Medulla oblongata (tissue), 1 donor: ENCODE measurements around the gene CBR1.

Experiments used
- DNase-seq: peaks from one replicate; pipeline ENCODE4 v3.0.0-alpha.2; 2015; ENCODE audit errors: extremely low spot score

The CBR1 gene

GRCh38 chr21:36069713-36070583, at the start of gene CBR1:
Gene CBR1 (plus strand): TSS chr21:36070024. CDS start chr21:36070116, 92 bp downstream.
- peak; percentile 96 for DNase-seq

- no peak for DNase-seq
Measured at GRCh38 chr21:36021251-36021837, 48.5 kb upstream of the CBR1 start.

GRCh38 chr21:36022427-36023091, 47.3 kb upstream of the CBR1 start:
- no peak for DNase-seq

GRCh38 chr21:36023092-36023480, 46.7 kb upstream of the CBR1 start:
- no peak for DNase-seq

GRCh38 chr21:36024782-36025181, 45.0 kb upstream of the CBR1 start:
- no peak for DNase-seq

- no peak for DNase-seq
Measured at GRCh38 chr21:36027347-36027746, 42.5 kb upstream of the CBR1 start.

- peak; percentile 87 for DNase-seq
Measured at GRCh38 chr21:36028127-36029069, 41.4 kb upstream of the CBR1 start.

- no peak for DNase-seq
Measured at GRCh38 chr21:36029309-36029708, 40.5 kb upstream of the CBR1 start.

GRCh38 chr21:36030581-36031189, 39.1 kb upstream of the CBR1 start:
- DNase-seq: no peak

- no peak for DNase-seq
Measured at GRCh38 chr21:36032647-36033406, 37.0 kb upstream of the CBR1 start.

- no peak for DNase-seq
Measured at GRCh38 chr21:36034211-36034913, 35.5 kb upstream of the CBR1 start.

GRCh38 chr21:36035381-36035791, 34.4 kb upstream of the CBR1 start:
- DNase-seq: no peak

- DNase-seq: no peak
Measured at GRCh38 chr21:36038701-36039497, 30.9 kb upstream of the CBR1 start.

GRCh38 chr21:36039861-36040260, 30.0 kb upstream of the CBR1 start:
- no peak for DNase-seq

- no peak for DNase-seq
Measured at GRCh38 chr21:36040389-36040788, 29.4 kb upstream of the CBR1 start.

GRCh38 chr21:36041910-36042309, 27.9 kb upstream of the CBR1 start:
- no peak for DNase-seq

GRCh38 chr21:36044056-36044455, 25.8 kb upstream of the CBR1 start:
- no peak for DNase-seq

- DNase-seq: no peak
Measured at GRCh38 chr21:36045993-36046392, 23.8 kb upstream of the CBR1 start.

GRCh38 chr21:36047139-36047538, 22.7 kb upstream of the CBR1 start:
- DNase-seq: peak; percentile 48
